Measurements from ENCODE around the gene KRT83.
"Not testable (repeated sequence)": the region's sequence is repeated elsewhere in the genome, so short reads cannot be mapped to it uniquely, and the experiment has no call there.

The KRT83 gene

DNA sequence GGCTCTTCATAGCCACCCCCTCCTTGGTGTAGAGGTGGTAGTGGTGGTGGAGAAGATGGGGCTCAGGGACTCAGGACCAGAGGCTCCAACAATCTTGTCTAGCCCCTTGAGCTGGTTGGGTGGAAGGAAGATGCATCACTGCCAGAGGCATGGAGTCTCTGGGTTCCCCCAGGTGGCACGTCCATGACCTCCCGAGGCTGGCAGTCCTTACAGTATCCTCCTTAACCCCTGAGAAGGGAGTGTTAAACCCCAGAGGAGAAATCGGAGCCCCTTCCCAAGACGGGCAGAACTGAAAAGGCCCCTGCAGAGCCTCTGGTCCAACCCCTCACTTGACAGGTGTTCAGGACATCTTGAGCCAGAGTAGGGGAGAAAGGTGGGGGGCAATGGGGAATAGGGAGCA is 9.1 kb downstream of the KRT83 start:
- in situ Hi-C loops (cut with HindIII; ENCODE audit: low sequenced_read_pairs): no loop called here

DNA sequence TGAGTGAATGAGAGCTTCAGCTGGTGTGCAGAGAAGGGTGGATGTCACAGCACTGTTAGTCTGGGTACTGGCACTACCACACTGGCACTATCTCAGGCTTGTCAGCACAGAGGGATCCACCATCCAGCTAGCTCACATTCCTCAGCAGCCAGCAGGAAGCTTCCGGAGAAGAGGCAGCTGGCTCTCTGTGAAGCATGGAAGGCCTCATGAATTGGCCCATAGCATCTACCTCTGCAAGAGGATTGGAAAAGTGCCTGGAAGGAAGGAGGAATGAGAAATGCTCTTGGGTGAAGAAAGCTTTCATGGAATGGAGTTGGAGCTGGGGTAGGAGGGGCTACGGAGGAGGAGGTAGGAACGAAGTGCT is 9.9 kb downstream of the KRT83 start:
- in situ Hi-C loops (cut with HindIII; ENCODE audit: low sequenced_read_pairs): no loop called here

DNA sequence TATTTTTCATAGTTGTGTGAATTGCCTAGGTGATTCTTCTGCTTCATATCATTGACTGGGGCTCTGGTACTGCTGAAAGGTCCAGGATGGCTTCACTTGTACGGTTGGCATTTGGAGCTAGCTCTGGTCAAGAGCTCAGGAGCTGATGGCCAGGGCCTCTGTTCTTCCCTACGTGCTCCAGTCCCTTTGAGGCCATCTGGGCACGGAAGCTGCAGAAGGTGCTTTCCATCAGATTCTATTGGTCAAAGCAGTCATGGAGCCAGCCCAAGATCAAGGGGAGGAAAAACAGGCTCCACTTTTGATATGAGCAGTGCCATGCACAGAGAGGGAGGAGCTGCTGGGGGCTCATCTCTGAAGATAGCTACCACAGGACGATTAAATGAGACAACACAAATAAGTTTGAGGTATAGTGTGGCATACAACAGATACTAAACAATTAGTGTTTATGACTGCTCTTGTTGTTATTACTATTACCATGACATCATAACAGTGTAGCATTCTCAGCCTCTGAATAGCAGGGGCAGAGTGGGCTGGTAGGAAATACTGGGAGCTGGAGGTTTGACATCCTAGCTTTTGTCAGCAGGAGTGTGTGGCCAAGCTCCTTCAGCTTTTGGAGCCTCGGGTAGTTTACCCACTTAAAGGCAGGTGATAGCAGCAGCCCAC is 10.4 kb downstream of the KRT83 start:
- in situ Hi-C loops (cut with HindIII; ENCODE audit: low sequenced_read_pairs): no loop called here

DNA sequence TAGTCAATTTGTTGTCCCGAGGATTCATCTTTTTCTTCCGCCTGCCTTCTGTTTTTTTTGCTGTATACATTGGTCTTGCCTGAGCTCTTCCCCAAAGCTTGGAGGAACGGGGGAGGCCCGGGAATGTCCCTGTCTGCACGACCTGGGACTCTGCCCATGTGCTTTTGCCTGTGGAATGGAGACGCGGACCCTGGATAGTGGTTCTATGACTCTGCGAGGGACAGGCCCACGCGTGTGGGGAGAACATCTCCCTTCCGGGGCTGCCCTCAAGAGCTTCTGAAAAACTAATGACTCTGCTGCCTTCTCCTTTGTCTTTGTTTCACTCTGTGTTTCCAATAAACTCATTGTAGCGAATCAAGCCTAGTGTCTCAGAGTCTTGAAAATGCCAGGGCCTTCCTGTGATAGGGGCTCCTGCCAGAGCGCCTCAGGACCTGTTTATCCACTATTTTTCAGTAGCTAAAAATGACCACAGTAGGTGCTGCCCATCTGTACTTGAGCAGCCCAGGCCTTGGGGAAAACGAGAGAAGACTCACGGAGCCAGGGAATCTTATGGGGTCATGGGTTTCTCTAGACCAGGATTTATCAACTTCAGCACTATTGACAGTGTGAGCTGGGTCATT is 12.3 kb downstream of the KRT83 start:
- in situ Hi-C loops (cut with HindIII; ENCODE audit: low sequenced_read_pairs): no loop called here

DNA sequence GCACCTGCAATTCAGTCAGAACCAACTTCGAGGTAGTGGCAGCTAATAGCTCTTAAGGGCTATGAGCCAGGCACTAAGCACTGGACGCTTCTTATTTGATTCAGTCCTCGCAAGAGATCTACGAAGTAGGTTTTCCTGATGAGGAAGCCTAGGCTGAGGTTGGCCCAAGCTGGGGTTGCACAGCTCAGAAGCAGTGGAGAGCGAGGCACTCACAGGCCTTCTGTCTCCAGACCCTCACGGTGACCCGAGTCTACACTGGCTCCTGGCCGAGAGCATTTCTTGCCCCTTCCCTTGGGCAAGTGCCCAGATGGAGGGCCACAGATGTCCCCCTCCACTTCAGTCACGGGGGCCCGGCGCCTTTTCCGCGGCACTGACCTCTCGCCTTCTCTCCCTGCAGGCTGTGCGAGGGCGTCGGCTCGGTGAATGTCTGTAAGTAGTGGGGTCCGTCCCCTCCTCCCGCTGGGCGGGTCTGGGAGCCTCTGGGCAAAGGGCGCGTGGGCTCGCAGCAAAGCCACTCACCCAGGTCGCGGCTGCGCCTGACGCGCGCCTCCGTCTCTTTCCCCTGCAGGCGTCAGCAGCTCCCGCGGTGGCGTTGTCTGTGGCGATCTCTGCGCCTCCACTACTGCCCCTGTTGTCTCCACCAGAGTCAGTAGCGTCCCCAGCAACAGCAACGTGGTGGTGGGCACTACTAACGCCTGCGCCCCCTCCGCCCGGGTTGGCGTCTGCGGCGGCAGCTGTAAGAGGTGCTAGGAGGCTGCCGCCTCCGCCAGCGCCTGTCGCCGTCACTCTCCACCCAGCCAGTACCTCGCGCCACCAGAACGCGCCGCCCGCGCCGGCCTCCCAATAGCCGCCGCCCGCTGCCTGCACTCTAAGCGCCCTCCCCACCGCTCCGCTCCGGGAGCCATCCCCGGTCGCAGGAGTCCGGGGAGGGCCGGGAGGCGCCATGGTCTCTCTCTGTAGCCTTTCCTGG is 13.1 kb downstream of the KRT83 start:
- in situ Hi-C loops (cut with HindIII; ENCODE audit: low sequenced_read_pairs): no loop called here

DNA sequence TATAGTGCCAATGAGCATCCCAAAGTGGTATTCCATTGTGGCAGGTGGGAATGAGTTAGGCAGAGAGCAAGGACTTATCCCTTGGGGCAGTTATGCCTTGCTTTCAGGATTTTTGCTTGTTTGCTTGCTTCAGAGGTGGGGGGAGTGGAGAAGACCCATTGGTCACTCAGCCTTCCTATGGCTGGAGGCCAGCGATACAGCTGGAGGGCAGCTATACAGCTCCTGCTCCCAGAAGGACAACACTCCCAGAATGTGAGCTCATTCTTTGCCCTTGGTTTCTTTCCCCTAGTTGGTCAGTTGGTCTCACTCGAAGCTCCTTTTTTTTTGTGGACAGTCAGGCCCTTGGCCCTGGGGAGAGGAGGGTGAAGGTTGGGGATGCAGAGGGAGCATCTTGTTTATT is 14.5 kb downstream of the KRT83 start:
- in situ Hi-C loops (cut with HindIII; ENCODE audit: low sequenced_read_pairs): no loop called here

DNA sequence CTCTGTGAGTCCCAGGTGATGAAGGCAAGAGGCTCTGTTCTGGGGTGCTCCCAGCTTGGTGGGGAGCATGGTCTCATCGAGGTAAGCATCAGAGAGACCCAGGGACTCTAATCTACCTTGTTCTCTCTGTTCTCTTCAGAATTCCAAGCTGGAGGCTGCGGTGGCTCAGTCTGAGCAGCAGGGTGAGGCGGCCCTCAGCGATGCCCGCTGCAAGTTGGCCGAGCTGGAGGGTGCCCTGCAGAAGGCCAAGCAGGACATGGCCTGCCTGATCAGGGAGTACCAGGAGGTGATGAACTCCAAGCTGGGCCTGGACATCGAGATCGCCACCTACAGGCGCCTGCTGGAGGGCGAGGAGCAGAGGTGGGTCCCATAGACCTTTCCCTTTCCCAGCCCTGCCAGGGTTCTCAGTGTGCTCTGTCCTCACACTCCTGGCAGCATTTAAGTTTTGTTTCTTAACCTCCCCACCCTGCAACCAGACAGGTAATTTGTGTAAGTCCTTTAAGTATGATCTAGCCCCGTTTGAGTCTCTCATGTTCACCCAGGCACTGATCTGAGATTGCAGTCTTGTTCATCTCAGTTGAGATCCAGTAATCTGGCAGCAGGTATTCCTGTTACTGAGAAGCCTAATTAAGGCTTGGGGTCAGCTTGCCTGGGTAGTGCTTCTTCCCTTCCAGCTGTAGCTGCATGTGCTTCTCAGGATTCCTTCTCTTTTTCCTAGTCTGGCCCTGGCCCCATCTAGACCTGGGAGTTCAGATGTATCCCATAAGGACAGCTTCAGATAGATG is 15.1 kb downstream of the KRT83 start:
- in situ Hi-C loops (cut with HindIII; ENCODE audit: low sequenced_read_pairs): no loop called here

DNA sequence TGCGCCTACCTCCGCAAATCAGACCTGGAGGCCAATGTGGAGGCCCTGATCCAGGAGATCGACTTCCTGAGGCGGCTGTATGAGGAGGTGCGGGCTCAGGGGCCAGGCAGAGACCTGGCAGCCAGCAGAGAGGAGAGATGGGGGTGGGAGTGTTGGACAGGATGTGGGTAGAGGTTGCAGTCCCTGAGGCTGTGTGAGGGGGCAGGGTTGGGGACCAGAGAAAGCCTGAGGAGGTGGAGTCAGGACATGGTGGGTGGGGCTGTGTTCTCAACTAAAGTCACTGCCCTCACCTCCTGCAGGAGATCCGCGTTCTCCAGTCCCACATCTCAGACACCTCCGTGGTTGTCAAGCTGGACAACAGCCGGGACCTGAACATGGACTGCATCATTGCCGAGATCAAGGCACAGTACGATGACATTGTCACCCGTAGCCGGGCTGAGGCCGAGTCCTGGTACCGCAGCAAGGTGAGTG is 16.2 kb downstream of the KRT83 start:
- in situ Hi-C loops (cut with HindIII; ENCODE audit: low sequenced_read_pairs): not testable (repeated sequence)

DNA sequence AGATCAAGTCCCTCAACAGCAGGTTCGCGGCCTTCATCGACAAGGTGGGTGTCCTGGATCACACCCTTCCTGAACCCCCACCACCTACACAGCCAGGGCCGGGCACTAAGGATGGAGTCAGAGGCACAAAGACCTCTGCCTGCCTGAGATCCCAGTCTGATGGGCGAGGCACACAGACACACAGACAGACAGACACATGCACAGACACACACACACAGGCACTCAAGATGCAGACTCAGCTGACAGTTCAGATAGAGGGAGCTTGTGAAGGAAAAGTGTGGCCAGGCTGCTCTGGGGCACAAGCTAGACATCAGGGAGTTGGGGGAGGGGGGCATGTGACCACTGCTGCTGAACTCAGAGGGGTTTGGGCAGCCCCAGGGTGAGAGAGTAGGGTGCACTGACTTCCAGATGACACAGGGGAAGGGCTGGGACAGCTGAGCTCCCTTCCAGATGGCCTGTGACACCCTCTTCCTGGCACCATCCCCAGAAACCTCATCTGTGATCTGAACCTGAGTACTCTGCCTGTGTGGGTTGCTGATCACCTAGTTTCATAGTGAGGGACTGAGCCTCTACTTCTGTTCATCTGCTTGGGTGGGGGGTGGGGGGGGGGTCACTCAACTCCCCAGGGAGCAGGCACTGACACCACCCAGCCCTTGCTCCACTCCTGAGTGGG is 18.8 kb downstream of the KRT83 start:
- in situ Hi-C loops (cut with HindIII; ENCODE audit: low sequenced_read_pairs): not testable (repeated sequence)

DNA sequence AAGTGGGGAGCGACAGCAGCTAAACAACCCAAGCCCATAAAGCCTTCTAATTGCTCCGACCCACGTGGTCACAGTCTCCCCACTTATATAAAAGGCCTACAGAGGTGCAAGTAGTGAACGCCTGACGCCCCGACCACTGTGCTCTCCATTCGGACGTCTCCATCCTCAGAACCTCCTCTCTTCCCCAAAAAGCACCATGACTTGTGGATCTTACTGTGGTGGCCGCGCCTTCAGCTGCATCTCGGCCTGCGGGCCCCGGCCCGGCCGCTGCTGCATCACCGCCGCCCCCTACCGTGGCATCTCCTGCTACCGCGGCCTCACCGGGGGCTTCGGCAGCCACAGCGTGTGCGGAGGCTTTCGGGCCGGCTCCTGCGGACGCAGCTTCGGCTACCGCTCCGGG is 19.5 kb downstream of the KRT83 start:
- in situ Hi-C loops (cut with HindIII; ENCODE audit: low sequenced_read_pairs): not testable (repeated sequence)

DNA sequence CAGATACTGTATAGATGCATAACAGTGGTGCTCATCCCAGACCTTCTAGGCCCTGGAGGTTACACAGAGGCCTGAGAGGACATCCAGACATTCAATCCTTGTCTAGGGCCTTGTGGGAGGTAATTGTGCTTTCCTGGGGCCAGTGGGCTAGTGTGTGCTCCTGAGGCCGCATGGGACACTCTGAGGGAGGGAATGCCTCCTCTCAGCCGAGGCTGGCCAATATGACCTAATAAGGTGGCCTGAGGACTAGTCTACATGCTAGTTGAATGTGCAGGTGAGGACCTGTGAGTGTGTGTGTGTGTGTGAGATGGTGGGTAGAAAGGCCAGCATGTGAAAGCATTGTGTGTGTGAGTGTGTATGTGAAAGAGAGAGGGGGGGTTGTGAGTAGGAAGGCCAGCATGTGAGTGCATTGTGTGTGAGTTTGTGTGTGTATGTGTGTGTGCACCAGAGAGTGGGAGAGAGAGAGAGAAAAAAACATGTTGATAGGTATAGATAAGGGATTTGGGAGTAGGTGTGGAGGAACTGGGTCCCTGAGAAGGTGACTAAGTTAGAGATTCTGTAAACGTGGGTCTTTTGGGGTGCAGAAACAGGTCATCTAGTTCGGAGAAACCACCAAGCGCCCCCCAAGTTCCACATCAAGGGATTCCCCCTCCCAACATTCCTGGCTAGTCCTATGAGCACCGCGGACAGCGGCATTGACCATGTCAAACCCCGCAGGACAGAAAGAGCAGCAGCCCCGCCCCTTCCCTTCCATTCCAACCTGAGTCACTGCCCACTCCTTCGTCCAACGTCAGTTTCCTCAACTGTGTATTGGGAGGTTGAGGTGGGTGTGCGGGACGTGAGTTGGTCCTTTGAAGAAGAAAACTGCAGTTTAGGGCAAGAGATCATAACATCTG is 20.2 kb downstream of the KRT83 start:
- in situ Hi-C loops (cut with HindIII; ENCODE audit: low sequenced_read_pairs): no loop called here

DNA sequence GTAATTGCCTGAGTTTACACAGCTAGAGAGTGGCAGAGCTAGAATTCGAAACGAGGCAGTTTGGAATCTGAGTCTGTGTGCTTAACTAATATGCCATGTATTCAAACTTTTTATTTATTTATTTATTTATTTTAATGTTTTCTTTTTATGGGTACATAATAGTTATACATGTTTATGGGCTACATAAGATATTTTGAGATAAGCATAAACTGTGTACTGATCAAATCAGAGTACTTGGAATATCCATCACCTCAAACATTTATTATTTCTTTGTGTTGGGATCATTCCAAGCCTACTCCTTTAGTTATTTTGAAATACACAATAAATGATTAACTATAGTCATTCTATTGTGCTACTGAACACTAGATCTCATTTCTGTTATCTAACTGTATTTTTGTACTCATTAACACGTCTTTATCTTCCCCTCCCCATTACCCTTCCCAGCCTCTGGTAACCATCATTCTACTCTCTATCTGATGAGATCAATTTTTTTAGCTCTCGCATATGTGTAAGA is 22.5 kb downstream of the KRT83 start:
- in situ Hi-C loops (cut with HindIII; ENCODE audit: low sequenced_read_pairs): no loop called here

DNA sequence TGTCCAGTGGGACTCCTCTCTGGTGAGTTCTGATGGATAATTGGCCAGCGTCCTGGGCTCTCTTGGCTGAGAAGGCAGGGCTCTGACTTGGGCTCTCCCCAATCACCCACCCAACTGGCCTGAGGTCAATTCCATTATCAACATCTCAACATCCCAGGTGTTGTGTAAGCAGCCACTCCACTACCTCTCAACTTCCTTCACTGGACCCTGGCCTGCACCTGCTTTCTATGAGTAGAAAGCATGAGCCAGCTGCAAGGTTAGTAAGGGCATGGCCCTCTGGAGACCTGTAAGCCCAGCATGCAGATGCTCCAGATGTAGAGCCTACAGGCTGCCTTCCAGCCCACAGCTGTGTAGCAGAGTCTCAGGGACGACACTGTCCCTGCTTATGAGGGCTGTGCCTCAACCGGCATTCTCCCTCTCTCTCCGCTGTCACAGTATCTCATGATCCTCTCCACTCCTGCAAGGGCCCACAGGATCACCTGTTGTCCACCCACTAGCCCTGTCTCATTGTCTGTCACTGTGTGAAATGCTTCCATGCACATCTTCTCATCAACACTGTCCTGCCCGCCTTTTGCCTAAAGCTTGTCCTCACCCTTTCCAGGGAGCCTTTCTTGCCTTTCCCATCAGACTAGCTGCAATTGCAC is 24.5 kb downstream of the KRT83 start:
- in situ Hi-C loops (cut with HindIII; ENCODE audit: low sequenced_read_pairs): no loop called here

DNA sequence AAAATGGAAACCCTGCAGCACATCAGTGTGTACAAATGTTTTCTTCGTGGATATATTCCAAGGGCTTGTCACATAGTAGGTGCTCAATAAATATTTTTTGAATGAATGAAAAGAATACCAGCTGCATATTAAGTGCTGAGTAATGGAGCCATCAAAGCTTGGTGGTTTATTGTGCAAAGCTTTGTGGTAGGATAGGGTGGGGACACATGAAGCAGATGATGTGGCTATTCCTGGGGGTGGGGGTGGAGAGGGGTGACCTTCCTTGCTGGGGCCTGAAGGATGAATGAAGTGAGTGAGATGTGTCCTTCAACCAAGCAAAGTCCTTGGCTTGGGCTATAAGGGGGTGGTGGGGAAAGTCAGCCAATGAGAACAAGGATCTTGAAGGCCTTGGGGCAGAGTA is 25.5 kb downstream of the KRT83 start:
- in situ Hi-C loops (cut with HindIII; ENCODE audit: low sequenced_read_pairs): no loop called here

DNA sequence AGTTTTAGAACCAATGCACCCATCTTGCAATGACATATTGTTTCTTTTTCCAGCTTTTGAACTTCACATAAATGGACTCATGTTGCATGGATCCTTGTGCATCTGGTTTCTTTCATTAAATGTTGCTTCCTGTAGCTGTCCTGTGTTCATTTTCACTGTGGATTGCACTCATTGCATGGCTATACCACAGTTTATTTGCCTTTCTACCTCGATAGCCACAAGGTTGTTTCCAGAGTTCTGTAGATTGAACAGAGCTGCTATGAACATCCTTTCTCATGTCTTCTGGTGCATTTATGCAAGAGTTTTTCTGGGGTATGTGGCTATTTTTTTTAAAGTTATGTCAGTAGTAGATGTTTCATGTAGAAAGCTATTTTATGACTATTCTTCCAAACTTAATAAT is 26.4 kb downstream of the KRT83 start:
- in situ Hi-C loops (cut with HindIII; ENCODE audit: low sequenced_read_pairs): no loop called here

DNA sequence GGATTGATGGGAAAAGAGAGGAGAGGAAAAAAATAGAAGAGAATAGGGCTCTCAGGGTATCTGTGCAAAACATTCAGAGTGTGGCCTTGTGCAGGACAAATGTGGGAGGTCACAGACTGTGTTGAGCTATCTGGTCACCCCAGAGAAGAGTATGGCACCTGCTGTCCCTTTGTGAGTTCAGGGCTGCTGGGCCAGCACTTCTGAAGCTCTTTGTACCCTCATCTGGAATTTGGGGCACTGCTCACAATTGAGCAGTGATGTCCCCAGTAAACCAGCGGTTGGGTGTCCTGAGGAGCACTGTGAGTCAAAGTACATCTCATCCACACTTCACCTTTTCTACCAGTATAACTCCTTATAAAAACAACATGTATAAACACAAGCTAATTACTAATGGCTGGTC is 27.3 kb downstream of the KRT83 start:
- in situ Hi-C loops (cut with HindIII; ENCODE audit: low sequenced_read_pairs): no loop called here

DNA sequence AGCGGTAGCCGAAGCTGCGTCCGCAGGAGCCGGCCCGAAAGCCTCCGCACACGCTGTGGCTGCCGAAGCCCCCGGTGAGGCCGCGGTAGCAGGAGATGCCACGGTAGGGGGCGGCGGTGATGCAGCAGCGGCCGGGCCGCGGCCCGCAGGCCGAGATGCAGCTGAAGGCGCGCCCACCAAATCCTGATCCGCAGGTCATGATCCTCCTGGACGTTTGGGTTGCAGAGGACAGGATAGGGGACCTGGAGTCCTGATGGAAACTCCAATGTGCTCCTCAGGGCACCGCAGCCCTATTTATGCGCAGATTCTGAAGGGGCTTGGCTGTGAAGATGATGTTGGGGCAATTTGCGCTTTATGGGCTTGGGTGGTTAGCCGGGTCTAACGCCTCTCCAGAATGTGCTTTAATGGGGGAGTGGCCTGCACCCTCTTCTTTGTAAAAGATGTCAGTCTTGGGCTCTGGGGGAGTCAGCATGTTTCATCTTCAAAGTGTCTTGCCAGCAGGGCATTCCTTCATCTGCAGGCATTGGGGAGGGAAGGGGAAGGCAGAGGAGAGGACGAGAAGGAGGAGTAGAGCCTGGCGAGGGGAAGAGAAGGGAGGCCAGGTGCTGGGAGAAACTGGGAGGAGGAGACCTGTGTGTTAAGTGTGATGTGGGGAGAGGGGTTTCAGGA is 29.8 kb downstream of the KRT83 start, which contains the start of gene KRT81:
Gene KRT81 (minus strand): TSS at position 268 of the 669 bp plus-strand sequence. CDS start 69 bp downstream, at position 199.
- in situ Hi-C loops (cut with HindIII; ENCODE audit: low sequenced_read_pairs): no loop called here
